Measurements from ENCODE around the gene VPS36.
A peak's percentile ranks its signal among the peaks of the same experiment; 100 is the strongest.
"Not testable (repeated sequence)": the region's sequence is repeated elsewhere in the genome, so short reads cannot be mapped to it uniquely, and the experiment has no call there.

VPS36 gene

DNA sequence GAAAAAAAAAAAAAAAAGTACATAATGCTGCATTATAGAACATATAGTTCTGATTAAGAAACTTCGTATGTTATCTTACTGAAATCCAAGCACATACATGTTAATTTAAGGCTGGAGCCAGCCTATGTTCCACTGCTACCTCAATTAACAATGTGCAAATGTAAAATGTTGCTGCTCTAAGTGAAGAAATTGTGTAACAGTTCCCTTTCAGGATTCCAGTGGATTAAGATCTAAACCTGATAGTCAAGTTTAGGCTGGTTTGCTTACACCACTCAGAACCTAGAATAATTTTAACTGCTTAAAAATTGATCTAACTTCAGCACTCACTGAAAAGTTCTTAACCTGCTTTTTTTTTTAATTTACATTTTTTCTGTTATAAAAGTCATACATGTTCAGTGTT, 4.2 kb downstream of the VPS36 start:
- DNase-seq (ENCODE audit: low read depth) = no peak

DNA sequence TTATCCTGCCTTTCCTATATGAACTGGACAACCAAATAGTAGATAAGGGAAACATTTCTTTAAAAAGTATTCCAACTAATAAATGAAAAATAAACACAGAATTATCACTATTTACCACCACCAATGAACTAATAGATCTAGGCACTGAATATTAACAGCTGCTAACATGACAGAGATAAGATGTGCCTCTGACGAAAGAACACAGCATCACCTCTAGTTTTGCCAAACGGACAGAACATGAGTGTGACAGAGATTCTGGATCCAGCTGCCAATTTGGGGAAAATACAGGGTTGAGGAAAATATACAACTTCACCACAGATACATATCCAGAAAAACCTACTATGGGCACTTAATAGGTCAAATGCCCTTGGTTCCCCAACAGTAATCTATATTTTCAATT, 18.0 kb downstream of the VPS36 start:
- no peak for DNase-seq (ENCODE audit: low read depth)

DNA sequence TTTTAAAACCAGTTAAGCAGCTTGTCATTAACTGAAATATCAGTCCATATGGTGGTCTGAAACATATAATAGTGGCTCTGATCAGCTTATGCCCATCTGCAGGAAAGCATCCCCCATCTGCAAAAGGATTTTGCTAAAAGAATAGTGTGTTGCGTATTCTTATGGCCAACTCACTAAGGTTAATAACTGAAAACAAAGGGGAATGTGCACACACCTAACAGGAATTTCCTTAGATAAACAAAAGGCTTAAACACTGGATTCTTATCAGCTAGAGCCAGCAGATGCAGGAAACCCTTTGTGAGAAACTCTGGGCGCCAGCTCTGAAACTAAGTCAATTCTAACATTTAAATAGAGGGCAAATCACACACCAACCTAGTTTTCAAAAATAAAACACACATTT, 22.1 kb downstream of the VPS36 start:
- peak; percentile 84 for DNase-seq (ENCODE audit: low read depth)

DNA sequence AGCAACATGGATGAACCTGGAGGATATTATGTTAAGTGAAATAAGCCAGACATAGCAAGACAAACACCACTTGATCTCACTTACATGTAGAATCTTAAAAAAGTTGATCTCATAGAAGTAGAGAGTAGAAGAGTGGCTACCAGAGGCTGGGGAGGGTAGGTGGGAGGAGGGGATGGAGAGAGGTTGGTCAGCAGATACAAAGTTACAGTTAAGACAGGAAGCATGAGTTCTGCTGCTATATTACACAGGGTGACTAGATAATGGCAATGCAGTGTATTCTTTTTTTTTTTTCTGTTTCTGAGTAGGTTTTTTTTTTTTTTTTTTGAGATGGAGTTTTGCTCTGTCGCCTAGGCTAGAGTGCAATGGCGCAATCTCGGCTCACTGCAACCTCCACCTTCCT, 29.2 kb downstream of the VPS36 start:
- DNase-seq (ENCODE audit: low read depth) = peak; percentile 30

DNA sequence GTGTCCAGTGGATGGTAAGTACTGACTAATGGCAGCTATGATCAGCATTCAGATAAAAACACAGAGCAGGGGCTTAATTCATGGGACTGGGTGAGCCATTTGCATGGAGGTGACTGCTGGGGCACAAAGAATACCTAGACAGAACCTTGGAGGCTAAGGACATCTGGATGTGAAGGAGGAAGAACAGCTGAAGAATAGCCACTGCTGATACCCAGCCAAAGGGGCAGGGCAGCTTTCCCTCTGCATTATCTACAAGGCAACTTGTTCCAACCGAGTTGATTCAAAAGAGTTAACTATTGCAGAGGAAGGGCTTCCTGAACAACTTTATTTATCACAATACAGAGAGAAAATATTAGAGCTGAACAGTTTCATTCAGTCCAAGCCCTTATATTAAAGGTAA, 31.4 kb downstream of the VPS36 start:
- DNase-seq (ENCODE audit: low read depth) = no peak

DNA sequence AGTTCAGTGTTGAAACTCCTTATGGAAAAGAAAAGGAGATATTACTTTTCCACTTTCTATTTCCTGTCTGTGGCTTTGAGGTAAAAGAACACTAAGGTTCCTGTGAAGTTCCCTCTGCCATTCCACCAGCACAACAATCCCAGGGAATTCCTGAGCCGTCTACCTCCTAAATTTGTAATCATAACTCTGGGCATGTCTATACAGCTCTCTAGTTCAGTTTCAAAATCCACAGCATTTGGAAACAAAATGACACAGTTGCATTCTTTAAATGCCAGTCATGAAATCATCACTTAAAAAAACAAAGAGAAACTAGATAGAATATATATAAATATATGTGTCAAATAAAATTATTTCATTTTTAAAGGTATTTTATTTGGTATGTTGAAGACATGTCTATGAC, 35.5 kb downstream of the VPS36 start:
- no peak for DNase-seq (ENCODE audit: low read depth)

DNA sequence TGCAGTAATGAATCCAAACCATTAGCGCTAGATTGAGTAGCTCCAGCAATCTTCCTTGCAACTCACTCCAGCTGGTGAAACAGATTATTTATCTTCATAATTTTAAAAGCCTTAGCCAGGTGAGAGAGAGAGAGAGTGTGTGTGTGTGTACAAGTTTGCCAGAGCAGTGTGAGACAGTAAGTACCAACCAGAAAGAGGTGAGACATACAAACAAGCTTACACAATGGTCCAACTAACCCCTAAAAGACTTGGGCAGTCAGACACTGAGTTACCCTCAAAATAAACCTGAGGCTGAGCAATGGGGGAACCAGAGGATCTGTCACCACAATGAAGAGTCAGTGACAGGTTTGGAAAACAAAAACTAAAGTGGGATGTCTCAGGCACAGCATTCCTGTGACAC, 36.4 kb downstream of the VPS36 start:
- no peak for DNase-seq (ENCODE audit: low read depth)

DNA sequence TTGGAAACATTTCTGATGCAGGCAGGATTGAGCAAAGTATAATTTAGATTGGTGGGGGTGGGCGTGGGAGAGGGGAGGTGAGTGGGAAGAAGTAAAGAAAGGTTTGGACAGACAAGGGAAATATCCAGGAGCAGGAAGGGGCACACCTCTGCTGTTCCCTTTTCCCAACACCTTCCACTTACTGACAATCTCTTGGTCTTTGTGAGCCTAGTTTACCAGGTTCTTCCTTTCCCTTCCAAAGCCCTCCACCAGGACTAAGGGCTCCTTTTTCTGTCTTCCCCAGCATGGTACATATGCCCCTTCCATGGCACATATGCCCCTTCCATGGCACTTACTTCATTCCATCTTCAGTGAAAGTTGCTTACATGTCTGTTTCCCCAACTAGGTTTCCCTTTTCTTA, 38.3 kb downstream of the VPS36 start:
- no peak for DNase-seq (ENCODE audit: low read depth)

DNA sequence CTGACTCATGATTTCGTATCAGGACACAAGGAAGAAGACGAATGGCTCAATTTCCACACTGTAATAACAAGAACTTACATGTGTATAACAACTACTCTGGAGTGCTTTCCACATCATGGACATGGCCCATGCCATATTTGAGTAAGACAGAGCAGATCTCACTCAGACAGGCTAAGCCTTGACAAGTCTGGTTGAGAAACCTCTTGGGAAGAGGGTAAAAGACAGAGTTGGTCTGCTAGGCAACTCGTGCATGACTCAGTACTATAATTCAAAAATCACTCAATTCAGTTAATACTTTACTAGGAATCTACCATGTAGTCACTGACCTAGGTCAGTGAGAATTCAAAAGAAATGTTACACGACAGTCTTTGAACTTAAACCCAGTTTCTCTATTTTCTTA, 38.8 kb downstream of the VPS36 start:
- no peak for DNase-seq (ENCODE audit: low read depth)

DNA sequence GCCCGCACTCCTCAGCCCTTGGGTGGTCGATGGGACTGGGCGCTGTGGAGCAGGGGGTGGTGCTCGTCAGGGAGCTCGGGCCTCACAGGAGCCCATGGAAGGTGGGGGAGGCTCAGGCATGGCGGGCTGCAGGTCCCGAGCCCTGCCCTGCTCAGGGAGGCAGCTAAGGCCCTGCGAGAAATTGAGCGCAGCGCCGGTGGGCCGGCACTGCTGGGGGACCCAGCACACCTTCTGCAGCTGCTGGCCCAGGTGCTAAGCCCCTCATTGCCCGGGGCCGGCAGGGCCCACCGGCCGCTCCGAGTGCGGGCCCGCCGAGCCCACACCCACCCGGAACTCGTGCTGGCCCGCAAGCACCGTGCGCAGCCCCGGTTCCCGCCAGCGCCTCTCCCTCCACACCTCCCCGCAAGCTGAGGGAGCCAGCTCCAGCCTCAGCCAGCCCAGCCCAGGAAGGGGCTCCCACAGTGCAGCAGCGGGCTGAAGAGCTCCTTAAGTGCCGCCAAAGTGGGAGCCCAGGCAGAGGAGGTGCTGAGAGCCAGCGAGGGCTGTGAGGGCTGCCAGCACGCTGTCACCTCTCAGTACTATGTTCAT, 42.3 kb downstream of the VPS36 start:
- not testable (repeated sequence) for DNase-seq (ENCODE audit: low read depth)

DNA sequence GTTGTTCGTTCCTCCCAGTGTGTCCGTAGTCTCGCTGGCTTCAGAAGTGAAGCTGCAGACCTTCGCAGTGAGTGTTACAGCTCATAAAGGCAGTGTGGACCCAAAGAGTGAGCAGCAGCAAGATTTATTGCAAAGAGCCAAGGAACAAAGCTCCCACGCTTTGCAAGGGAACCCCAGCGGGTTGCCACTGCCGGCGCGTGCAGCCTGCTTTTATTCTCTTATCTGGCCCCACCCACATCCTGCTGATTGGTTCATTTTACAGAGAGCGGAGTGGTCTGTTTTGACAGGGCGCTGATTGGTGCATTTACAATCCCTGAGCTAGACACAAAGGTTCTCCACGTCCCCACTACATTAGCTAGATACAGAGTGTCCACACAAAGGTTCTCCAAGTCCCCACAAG, 43.0 kb downstream of the VPS36 start:
- not testable (repeated sequence) for DNase-seq (ENCODE audit: low read depth)

DNA sequence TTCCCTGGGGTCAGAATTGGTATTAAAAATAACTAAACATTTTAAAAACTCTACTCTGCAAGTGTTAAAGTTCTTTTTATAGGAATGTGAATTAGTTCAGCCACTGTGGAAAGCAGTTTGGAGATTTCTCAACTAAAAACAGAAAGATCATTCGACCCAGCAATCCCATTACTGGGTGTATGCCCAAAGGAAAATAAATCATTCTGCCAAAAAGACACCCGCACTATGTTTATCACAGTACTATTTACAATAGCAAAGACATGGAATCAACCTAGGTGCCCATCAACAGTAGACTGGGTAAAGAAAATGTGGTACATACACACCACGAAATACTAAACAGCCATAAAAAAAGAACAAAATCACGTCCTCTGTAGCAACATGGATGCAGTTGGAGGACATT, 43.8 kb downstream of the VPS36 start:
- no peak for DNase-seq (ENCODE audit: low read depth)

DNA sequence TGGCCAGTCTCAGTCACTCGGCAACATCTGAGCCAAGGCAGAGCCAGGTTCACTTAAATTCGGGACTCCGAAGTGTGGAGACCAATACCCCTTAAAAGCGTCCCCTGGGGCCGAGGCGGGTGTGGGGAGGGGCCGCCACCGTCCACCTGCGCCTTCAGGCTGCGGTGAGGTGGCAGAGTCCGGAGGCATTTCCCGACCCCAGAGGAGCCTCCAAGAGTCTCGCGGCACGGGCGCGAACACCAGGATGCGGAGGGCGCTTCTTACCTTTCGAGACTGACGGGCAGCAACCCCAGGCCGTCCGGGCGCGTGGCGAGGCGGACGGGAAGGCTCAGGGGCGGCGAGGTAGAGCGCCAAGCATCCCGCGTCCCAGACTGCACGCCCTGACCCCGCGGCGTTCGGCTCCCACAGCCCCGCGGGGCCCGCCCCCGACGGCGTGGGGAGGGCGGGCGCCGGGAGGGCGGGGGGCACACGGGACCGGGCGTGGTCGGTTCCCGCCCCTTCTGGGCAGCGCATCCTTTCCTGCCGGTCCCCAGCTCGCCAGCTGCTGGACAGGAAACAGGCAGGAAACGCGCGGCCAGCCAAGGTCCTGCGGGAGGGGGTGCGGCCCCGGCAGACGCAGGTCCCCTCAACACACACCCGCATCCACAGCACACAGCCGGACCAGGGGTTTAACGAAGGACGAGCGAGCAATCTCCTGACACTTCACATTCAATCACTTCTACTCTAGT, 44.5 kb downstream of the VPS36 start, which contains the start of gene THSD1:
Gene THSD1, minus strand, starts transcription at position 406 of the 728 bp plus-strand sequence. CDS start 3,572 bp downstream, outside the sequence.
- DNase-seq (ENCODE audit: low read depth) = peak; percentile 46

DNA sequence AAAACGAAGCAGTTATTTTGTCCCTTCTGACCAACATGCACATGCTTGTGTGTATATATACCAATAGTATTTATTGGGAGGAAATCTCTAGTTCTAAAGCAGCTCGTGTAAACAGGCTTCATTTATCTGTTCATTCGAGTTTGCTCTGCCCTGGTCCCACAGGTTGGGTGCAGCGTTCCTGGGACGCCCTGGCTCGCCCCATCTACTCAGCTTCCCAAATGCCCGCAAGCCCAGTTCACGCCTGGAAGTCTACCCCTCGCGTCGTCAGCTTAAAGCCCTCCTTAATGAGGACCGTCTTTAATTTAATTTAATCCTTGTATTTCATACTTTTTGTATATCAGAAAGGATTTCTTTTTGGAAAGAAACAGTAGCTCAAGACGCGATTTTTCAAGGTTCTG, 45.1 kb downstream of the VPS36 start:
- DNase-seq (ENCODE audit: low read depth) = no peak

DNA sequence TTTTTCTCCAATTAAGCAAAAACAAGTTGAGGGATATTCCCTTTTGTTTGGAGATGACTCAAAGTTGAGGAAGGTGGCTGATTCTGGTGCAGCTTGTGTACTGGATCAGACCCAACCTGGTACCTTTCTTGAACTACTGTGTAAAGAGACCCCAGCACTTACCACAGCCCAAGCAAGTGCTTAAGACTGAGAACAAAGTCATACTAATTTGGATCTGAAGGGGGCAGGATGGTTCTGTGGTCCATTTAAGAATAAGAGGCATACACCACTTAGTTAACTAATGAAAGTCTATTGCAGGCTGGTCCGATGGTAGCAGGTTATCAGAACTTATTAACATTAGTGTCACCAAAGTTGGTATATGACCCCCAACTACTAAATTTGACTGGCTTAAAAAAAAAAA, 50.7 kb downstream of the VPS36 start:
- DNase-seq (ENCODE audit: low read depth) = peak; percentile 26

DNA sequence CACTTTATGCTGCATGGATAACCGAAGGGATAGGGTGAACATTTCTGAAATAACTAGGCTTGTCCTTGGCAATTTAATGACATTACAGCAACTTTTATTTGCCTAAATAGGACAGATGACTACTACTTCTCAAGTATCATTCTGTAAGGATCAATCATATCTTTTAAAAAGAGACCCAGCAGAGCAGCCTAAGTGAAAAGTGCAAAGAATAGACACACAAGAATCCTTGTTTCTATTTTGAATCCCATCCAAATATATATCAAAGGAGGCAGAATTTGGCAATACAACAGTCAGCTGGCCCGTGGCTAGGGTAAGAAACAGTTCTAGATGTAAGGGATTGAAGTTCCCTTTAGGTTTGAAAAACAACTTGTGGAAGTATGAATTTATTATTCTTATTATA, 51.4 kb downstream of the VPS36 start:
- DNase-seq (ENCODE audit: low read depth) = no peak

DNA sequence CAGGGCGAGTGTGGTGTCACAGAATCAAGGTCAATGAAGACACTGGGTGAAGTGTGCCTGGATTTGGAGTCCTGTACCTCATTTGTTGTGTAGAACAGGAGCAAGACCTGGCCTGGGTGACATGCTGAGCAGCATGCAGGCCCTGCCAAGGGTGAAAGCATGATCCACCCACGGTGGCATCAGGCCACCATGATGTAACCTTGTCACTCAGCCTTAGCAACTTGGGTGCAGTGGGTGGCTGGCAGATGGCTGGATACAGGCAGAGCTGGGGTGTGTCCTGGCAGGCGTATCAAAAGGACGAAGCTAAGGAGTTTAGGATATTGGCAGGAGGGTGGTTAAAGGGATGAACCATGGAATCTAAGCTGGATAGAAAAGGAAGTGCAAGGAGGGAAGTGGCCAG, 54.7 kb downstream of the VPS36 start:
- DNase-seq (ENCODE audit: low read depth) = no peak

DNA sequence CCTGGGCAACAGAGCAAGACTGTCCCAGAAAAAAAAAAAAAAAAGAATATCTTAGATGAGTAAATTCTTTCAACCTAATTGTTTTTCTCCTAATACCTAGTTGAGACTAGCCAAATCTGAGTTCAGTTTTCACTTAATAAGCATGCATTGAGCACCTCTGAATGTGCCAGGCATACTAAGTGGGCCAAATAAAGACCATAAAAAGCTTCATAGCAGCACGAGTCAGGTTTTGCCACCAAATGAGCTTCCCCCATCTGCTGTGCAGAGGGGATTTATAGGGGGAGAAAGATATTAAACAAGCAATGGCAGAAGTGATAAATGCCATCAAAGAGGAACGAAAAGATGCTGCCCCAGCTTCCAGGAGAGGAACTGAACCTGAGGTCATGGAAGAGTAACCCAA, 55.8 kb downstream of the VPS36 start:
- no peak for DNase-seq (ENCODE audit: low read depth)

DNA sequence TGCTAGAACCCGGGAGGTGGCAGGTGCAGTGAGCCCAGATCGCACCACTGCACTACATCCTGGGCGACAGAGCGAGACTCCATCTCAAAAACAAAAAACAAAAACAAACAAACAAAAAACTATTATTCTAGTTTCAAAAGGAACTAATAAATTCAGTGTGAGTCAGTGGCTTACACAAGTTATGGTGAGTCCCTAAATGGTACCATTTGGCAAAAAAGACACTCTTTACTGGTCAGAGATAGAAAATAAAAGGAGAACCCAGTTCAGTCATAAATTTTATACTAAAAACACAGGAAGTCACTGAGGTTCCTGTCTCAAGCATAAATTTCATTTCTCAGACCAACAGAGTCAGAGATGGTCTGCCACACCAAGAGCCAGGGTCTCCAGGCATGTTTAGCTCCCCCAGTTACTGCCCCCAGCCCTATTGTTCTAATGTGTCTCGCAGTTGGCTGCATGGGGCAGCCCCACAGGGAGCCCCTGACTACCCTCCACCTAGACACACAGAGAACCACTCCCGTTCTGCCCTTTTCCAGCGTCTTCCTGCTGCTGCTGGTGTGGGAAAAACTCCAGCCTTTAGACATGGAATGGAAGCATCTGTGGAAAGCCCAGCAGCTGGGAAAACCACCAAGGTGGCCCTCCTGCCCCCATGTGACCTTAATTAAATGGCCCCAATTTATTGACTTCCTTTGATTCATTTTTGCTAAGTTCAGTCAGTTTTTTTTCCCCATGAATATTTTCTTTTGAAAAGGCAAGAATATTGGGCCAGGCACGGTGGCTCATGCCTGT, 56.7 kb downstream of the VPS36 start:
- no peak for DNase-seq (ENCODE audit: low read depth)

DNA sequence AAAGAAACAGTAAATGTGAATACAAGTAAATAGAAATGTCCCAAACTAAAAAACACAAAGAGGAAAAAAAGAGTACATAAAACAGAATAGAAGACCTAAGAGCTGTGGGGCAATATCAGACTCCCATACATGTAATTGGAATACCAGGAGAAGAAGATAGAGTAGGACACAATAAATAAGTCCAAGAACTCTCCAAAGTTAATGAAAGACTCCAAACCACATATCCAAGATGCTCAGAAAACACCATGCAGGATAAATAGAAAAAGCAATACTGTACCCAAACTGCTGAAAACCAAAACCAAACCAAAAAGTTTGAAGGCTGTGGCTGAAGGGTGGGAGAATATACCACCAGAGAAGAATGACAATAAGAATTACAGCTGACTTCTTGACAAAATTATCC, 62.7 kb downstream of the VPS36 start:
- no peak for DNase-seq (ENCODE audit: low read depth)

DNA sequence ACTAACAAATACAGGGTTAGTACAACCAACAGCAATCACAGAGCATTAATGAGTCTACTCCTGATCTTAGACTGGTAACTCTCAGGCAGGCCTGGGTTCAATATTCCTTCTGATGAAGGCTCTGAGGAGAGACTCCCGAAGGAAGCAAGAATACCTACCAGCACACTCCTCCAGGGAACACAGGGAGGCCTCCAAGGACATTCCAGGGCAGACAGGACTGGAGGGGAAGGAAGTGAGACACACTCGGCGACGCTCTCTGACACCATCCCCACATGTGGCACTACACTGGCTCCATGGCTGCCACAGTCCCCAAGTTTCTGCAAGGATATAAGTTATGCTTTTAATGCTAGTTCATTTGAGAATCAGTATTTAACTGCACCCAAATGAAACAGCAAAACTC, 64.6 kb downstream of the VPS36 start:
- DNase-seq (ENCODE audit: low read depth) = no peak

DNA sequence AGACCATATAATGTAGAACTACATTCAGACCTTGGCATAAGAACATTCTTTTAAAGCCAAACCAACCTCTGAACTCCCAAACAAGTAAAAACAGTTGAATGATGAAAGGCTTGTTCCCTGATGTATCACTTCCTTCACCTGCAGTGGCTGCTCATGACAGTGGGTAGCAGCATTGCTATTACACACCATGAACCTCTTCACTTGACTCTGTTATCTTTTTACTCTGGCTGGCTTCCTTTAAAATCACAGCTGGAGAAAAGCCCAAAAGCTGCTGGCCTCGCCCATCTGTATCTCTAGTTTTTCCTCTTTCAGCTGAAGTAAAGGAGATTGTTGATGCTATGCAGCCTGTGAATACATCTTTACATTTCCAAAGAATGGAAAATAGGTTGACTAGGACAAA, 67.1 kb downstream of the VPS36 start:
- DNase-seq (ENCODE audit: low read depth) = no peak

DNA sequence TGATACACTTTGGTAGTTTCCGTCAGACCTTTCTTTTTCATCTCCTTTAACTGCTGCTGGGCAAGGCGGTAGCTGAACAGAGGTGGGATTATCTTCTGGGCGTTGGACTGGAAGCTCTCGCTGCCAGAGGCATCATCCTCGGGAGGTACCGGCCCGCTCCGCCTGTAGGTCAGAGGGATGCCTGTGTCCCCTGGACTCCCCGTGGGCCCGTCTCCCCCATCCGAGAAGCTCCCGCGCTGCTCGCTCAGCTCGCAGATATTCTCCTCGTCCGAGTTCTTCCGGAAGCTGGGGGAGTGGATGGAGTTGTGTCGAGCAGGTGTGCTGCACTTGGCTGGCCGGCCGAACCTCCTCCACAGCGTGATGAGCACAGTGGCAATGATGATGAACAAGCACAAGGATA, 72.1 kb downstream of the VPS36 start:
- no peak for DNase-seq (ENCODE audit: low read depth)
